ENCODE results near the gene PDE4A.

- no peak for TF ChIP-seq CTCF (IDR thresholded peaks at IDR 0.05)
- TF ChIP-seq POLR2A (IDR thresholded peaks at IDR 0.05): no peak
Observed at GRCh38 chr19:10372690-10373089, 47.6 kb upstream of the PDE4A start.
